ENCODE results near the gene RAB11FIP4.

GRCh38 chr17:31424944-31425281, 33.4 kb downstream of the RAB11FIP4 start:
- TF ChIP-seq CTCF (IDR thresholded peaks at IDR 0.05) = no peak
- no peak for TF ChIP-seq POLR2AphosphoS5 (IDR thresholded peaks at IDR 0.05)
- no peak for TF ChIP-seq POLR2A (IDR thresholded peaks at IDR 0.05)

Measured in stomach (tissue), 4 donors.